ENCODE results near the gene AK5. TPM values are rescaled to one million over a fixed set of nuclear protein-coding genes. Genes with fewer than 3 reads are reported as not detected.
"Not testable (repeated sequence)": the region's sequence is repeated elsewhere in the genome, so short reads cannot be mapped to it uniquely, and the experiment has no call there.

Gene AK5
- total RNA-seq, 1 experiment from 2014 or later = 3.0 TPM

- no peaks in the 10 kb centered on the region for H3K36me3 ChIP-seq (ENCODE audit: control insufficient read depth, insufficient read depth, low read length)
- no peak for TF ChIP-seq SIN3A (IDR thresholded peaks at IDR 0.05; ENCODE audit: borderline replicate concordance, insufficient read depth, low read depth, low read length)
- TF ChIP-seq REST (IDR thresholded peaks at IDR 0.05; ENCODE audit: insufficient read depth in 1 of 2, low read depth in 2 of 2, low read length in 1 of 2) = no peak
- TF ChIP-seq TCF7L2 (IDR thresholded peaks at IDR 0.05; ENCODE audit: low read depth, low read length) = no peak
- no peak for TF ChIP-seq POLR2AphosphoS5 (IDR thresholded peaks at IDR 0.05; ENCODE audit: low read depth, low read length)
- no peak for TF ChIP-seq CTCF (IDR thresholded peaks at IDR 0.05)
- H3K4me1 ChIP-seq (ENCODE audit: control insufficient read depth, insufficient read depth, low read length) = peaks cover 20% of the 10 kb centered on the region; the same call in 1 of the 2 replicates
- BruUV-seq (replicated peaks) = no TSS peak
- no peaks in the 10 kb centered on the region for H3K9me3 ChIP-seq (ENCODE audit: control insufficient read depth, insufficient read depth, low read depth, low read length)
- POLR2A ChIA-PET = no interaction called here
- peak overlapping the region; percentile 4; the same call in 1 of the 2 replicates for H3K27ac ChIP-seq (ENCODE audit: low read length)
- in situ Hi-C loops (cut with HindIII; ENCODE audit: low pct_unique_long_range_greater_than_20kb, low sequenced_read_pairs) = no loop called here
- no peaks in the 10 kb centered on the region for H3K27me3 ChIP-seq (ENCODE audit: control insufficient read depth, insufficient read depth, low read length)
- no peak for ATAC-seq
- CTCF ChIA-PET = no interaction called here
- H3K4me3 ChIP-seq (ENCODE audit: low read depth in 2 of 2, low read length in 2 of 2) = no peak overlapping the region
- no peak for DNase-seq (ENCODE audit: low read depth, low spot score)
- intact Hi-C loops (cut with micrococcal nuclease; ENCODE audit: unreplicated experiment) = no loop called here
These were observed 229.6 kb downstream of the AK5 start for GRCh38 chr1:77511440-77511840.

GRCh38 chr1:77512650-77513049 is 230.8 kb downstream of the AK5 start:
- H3K27ac ChIP-seq (ENCODE audit: low read length); intact Hi-C loops (cut with micrococcal nuclease; ENCODE audit: unreplicated experiment); H3K36me3 ChIP-seq (ENCODE audit: control insufficient read depth, insufficient read depth, low read length); BruUV-seq (replicated peaks); H3K9me3 ChIP-seq (ENCODE audit: control insufficient read depth, insufficient read depth, low read depth, low read length); H3K27me3 ChIP-seq (ENCODE audit: control insufficient read depth, insufficient read depth, low read length); in situ Hi-C loops (cut with HindIII; ENCODE audit: low pct_unique_long_range_greater_than_20kb, low sequenced_read_pairs); ATAC-seq; DNase-seq (ENCODE audit: low read depth, low spot score); CTCF ChIA-PET; POLR2A ChIA-PET; H3K4me3 ChIP-seq (ENCODE audit: low read depth in 2 of 2, low read length in 2 of 2): not testable (repeated sequence)
- peaks cover 20% of the 10 kb centered on the region; the same call in 1 of the 2 replicates for H3K4me1 ChIP-seq (ENCODE audit: control insufficient read depth, insufficient read depth, low read length)

- H3K27ac ChIP-seq (ENCODE audit: low read length) = peak overlapping the region; percentile 65
- H3K4me3 ChIP-seq (ENCODE audit: low read depth in 2 of 2, low read length in 2 of 2) = no peak overlapping the region
- ATAC-seq (no peak), DNase-seq (ENCODE audit: low read depth, low spot score) (no peak)
- TF ChIP-seq SIN3A (IDR thresholded peaks at IDR 0.05; ENCODE audit: borderline replicate concordance, insufficient read depth, low read depth, low read length) (no peak), POLR2AphosphoS5 (IDR thresholded peaks at IDR 0.05; ENCODE audit: low read depth, low read length) (no peak), TCF7L2 (IDR thresholded peaks at IDR 0.05; ENCODE audit: low read depth, low read length) (peak; percentile 33; the same call in 1 of the 2 replicates)
- in situ Hi-C loops (cut with HindIII; ENCODE audit: low pct_unique_long_range_greater_than_20kb, low sequenced_read_pairs) = no loop called here
- CTCF ChIA-PET = no interaction called here
- no peaks in the 10 kb centered on the region for H3K27me3 ChIP-seq (ENCODE audit: control insufficient read depth, insufficient read depth, low read length)
- H3K4me1 ChIP-seq (ENCODE audit: control insufficient read depth, insufficient read depth, low read length) = peaks cover 20% of the 10 kb centered on the region; the same call in 1 of the 2 replicates
- no peaks in the 10 kb centered on the region for H3K36me3 ChIP-seq (ENCODE audit: control insufficient read depth, insufficient read depth, low read length)
- BruUV-seq (replicated peaks) = no TSS peak
- intact Hi-C loops (cut with micrococcal nuclease; ENCODE audit: unreplicated experiment) = no loop called here
- POLR2A ChIA-PET = no interaction called here
- no peaks in the 10 kb centered on the region for H3K9me3 ChIP-seq (ENCODE audit: control insufficient read depth, insufficient read depth, low read depth, low read length)
These were observed 232.3 kb downstream of the AK5 start for GRCh38 chr1:77513839-77514763.
